BE2C (cell line): Measurements from ENCODE around the gene EBPL.

ENCODE experiments used
- DNase-seq: peaks from one replicate; pipeline ENCODE4 v3.0.0-alpha.2; 2020
- H3K27me3 ChIP-seq: fragments of 250-450 bp; sonication (Bioruptor Pico); 2 replicates; pipeline ENCODE4 v1.5.1; 2020; ENCODE audit warnings: mild to moderate bottlenecking
- H3K36me3 ChIP-seq: fragments of 250-450 bp; sonication (Bioruptor Pico); 2 replicates; pipeline ENCODE4 v1.5.1; 2020; ENCODE audit warnings: mild to moderate bottlenecking
- H3K4me1 ChIP-seq: fragments of 250-450 bp; sonication (Bioruptor Pico); 2 replicates; pipeline ENCODE4 v1.5.1; 2020
- H3K4me3 ChIP-seq: 2 replicates; pipeline ENCODE4 v1.5.1; 2011; ENCODE audit warnings: low read depth, low read length
- H3K9me3 ChIP-seq: fragments of 250-450 bp; sonication (Bioruptor Pico); 2 replicates; pipeline ENCODE4 v1.5.1; 2020
- TF ChIP-seq, protein P1 (sequence below): IDR thresholded peaks from 2 replicates; pipeline ENCODE4 v1.5.1; 2012; ENCODE audit warnings: mild to moderate bottlenecking, low read depth, low read length

The EBPL gene

DNA sequence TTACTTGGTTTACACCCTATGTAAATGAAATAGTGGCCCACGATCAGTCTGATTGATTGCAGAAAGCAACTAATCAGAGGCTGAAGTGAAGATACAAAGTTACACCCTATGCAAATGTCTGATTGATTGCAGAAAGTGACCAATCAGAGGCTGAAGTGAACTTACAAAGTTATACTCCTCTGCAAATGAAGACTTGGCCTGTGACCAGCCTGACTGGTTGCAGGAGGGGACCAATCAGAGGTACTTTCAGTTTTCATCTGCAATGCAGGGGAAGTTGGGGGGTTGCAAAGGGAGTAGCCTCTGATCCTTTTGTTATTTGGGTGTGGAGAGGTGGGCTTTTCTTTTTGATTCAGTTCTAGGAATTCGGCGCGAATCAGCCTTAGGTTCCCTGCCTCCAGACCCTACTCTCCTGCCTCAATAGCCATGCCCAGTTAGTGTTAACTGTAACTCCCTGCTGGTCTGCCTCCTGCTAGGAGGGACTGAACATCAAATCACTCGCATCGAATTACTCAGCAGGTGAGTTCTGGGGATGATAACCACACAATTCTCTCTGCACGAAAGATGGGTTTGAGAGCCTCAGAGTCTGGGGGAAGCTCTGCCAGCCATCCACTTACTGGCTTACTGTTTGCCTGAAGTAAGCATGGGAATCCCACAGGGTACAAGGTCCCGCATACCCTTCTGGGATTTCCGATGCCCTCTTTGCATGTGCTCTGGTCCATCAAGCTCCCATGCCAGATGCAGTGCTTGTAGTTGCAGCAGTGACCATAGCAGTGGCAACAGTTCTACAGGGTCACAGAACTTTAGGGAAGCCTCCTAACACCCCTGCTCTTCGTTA, 55.5 kb downstream of the EBPL start:
- Histone ChIP-seq H3K36me3 (no peaks in the 10 kb centered on the region), H3K9me3 (no peaks in the 10 kb centered on the region), H3K4me3 (no peak overlapping the region), H3K4me1 (no peaks in the 10 kb centered on the region), H3K27me3 (no peaks in the 10 kb centered on the region)
- no peak for DNase-seq
- TF ChIP-seq, protein P1, sequence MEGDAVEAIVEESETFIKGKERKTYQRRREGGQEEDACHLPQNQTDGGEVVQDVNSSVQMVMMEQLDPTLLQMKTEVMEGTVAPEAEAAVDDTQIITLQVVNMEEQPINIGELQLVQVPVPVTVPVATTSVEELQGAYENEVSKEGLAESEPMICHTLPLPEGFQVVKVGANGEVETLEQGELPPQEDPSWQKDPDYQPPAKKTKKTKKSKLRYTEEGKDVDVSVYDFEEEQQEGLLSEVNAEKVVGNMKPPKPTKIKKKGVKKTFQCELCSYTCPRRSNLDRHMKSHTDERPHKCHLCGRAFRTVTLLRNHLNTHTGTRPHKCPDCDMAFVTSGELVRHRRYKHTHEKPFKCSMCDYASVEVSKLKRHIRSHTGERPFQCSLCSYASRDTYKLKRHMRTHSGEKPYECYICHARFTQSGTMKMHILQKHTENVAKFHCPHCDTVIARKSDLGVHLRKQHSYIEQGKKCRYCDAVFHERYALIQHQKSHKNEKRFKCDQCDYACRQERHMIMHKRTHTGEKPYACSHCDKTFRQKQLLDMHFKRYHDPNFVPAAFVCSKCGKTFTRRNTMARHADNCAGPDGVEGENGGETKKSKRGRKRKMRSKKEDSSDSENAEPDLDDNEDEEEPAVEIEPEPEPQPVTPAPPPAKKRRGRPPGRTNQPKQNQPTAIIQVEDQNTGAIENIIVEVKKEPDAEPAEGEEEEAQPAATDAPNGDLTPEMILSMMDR = no peak

DNA sequence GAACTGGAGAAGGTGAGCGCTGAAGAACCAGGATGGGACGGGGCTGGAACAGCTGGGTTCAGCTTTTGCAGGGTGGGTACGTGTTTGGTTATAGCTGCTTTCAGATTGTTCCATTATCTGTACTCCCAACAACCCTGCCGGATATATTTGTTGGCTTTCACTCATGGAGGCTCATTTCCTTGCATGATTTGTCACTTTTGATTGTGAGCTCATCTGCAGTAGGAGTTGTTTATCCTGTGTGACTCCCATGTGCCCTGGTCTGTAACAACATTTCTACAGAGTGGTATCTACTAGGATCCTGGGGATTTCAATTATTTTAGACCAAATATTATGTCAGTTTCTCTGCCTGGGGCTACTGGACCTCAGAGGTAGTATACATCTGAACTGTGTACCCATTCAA, 57.6 kb downstream of the EBPL start:
- TF ChIP-seq, protein P1 = no peak
- Histone ChIP-seq H3K4me1 (no peaks in the 10 kb centered on the region), H3K9me3 (no peaks in the 10 kb centered on the region), H3K36me3 (no peaks in the 10 kb centered on the region), H3K27me3 (no peaks in the 10 kb centered on the region), H3K4me3 (no peak overlapping the region)
- DNase-seq = no peak

DNA sequence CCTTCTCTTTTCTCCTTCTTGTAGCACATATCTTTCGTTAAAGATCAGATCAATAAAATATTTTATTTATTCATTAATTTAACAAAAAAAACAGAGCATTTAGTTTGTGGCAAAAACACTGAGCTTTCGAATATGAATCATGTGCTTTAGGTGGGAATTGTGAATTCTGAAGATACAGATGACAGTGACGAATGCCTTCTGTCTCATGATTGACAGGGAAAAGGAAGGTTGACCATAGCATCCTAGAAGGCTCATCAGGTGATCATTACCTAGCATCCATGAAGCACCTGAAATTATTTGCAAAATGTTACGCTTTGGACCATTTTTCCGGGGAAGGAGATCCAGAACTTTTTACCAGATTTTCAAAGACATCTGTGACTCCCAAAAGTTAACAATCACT, 59.1 kb downstream of the EBPL start:
- Histone ChIP-seq H3K9me3 (no peaks in the 10 kb centered on the region), H3K4me1 (no peaks in the 10 kb centered on the region), H3K36me3 (no peaks in the 10 kb centered on the region), H3K27me3 (no peaks in the 10 kb centered on the region), H3K4me3 (no peak overlapping the region)
- TF ChIP-seq, protein P1 = no peak
- DNase-seq = no peak

DNA sequence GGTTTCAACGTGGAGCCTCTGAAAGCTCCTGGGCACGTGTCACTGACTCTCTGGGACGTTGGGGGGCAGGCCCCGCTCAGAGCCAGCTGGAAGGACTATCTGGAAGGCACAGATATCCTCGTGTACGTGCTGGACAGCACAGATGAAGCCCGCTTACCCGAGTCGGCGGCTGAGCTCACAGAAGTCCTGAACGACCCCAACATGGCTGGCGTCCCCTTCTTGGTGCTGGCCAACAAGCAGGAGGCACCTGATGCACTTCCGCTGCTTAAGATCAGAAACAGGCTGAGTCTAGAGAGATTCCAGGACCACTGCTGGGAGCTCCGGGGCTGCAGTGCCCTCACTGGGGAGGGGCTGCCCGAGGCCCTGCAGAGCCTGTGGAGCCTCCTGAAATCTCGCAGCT, 60.7 kb downstream of the EBPL start:
- H3K27me3 ChIP-seq = no peaks in the 10 kb centered on the region
- DNase-seq = no peak
- no peaks in the 10 kb centered on the region for H3K4me1 ChIP-seq
- H3K9me3 ChIP-seq = no peaks in the 10 kb centered on the region
- TF ChIP-seq, protein P1 = no peak
- H3K4me3 ChIP-seq = no peak overlapping the region
- H3K36me3 ChIP-seq = no peaks in the 10 kb centered on the region

DNA sequence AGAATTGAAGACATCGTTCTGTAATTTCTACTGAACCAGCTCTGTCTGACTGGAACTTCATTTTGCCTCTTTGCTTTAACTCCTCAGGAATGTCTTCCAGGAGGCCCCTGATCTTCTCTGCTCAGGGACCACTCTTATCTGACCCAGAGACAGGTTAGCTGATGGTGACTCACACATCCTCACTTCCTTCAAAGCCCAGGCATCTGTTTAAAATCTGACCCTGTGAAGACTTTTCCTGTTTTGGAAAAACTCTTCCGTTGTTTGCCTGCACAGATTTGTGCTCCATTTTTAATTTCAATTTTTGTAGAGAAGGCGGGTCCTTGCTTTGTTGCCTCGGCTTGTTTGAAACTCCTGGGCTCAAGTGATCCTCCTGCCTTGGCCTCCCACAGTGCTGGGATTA, 61.3 kb downstream of the EBPL start:
- H3K36me3 ChIP-seq = no peaks in the 10 kb centered on the region

More for the DNA sequence above, 61.3 kb downstream of the EBPL start:
- TF ChIP-seq, protein P1 = no peak
- Histone ChIP-seq H3K27me3 (no peaks in the 10 kb centered on the region), H3K4me3 (no peak overlapping the region), H3K9me3 (no peaks in the 10 kb centered on the region), H3K4me1 (no peaks in the 10 kb centered on the region)
- no peak for DNase-seq
